NOMO-1 (cell line): ENCODE measurements around the gene GFPT2.

Experiments
- DNase-seq, 2 experiments: peaks; one replicate each; lab custom pipeline; 2025; ENCODE audit not compliant: unreplicated experiment in 2 of 2; lab: John Stamatoyannopoulos, UW

The GFPT2 gene

DNA sequence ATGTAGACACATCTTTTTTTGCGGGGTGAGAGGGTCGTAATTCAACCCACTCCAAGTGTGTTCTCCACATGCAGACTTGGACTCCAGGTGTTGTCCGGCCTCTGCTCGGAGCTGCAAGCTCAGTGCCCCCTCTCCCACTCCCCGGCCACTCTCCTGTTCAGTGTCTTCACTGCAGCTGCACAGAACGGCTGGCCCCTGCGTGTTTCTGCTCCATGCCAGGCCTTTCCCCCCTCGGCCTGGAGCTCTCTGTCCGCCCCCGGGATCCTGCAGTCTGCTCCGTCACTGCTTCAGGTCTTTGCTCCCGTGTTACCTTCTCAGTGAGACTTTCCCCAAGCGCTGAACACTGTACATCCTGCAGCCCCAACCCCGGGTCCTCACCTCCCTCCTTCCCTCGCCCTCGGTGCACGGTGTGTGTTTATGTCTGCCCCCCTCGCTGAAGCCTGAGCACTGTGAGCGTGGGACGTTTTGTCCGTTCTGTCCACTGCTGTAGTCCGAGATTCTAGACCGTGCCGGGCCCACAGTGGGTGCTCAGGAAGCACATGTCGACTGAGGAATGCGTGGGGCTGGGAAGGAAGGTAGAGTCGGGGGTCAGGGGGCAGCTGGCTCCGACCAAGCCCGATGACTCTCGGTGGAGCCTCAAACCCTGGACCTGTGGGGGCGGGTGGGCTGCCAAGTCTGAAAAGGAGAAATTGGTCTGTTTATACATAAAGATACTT is 26.4 kb upstream of the GFPT2 start:
- DNase-seq, result no peak

DNA sequence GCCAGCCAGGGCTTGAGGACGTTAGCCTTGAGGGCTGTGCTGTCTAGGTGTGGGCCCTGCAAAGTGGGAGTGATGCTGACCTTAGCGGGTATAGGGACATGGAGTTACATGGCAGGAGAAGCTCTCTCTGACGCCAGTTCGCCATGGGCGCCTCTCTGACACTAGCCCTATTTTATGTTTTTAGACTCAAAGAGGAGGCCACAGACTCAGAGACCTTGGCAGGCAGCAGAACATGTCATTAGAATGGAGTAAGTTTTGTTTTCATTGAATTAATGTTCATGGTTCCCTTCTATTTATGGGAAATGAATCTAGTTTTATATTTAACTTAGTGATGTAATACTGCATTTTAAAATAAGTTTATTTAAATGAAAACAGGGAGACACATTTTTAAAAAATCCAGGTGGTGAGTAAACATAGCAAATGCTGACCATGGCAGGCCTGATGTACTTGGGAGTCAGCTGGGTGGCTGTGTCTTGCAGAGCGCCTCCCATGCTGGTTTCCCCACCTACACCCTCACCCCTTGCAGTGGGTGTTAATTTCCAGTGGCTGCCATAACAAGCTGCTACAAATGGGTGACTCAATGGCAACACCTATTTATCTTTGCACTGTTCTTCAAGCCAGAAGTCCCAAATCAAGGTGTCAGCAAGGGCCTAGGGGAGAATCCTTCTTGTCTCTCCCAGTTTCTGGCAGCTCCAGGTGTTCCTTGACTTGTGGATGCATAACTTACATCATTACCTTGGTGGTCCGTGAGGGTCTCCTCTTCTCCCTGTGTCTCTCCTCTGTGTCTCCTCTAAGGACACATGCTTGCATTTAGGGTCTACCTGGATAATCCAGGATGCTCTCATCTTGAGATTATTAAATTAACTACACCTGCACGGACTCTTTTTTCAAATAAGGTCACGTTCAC is 25.6 kb upstream of the GFPT2 start:
- no peak for DNase-seq

- no peak for DNase-seq
These were observed 24.5 kb upstream of the GFPT2 start for GRCh38 chr5:180377556-180378197.

DNA sequence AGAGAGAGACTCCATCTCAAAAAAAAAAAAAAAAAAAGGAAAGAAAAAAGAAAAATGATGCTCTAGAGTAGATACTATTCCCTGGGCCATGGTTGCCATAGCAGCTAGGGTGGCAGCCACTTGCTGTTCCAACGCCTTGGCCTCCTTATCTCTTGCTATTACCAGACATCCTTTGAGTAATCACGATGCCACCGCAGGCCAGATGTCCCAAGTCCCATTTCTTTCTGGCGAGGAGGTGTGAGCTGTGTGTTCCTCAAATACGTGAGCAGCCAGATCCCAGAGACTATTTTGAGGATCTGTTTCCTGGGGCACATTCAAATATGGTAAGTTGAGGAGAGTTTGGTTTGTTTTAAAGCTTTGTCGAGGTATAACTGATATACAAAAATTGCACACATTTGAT is 23.4 kb upstream of the GFPT2 start:
- DNase-seq, result no peak

GRCh38 chr5:180375955-180376354 is 22.8 kb upstream of the GFPT2 start:
- no peak for DNase-seq

DNA sequence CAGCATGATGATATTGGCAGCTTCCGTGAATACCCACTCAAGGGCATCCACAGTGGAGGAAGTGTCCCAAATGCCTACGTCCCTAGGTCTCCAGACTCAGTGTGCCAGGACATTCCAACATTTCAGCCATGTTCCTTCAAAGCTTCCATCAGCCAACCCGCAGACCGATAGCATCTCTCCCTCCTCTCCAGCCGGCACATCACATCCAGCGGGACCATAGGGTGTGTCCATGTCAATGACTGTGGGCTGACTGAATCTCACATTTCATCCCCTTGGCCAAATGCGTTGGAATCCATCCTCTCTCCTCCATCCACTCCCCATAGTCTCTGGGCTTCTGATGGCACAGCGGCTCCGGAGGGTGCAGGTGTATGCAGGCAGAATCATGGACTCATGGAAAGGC is 22.2 kb upstream of the GFPT2 start:
- DNase-seq, result no peak

GRCh38 chr5:180373870-180374269 is 20.7 kb upstream of the GFPT2 start:
- DNase-seq, result no peak

- DNase-seq, result no peak
These were observed 20.3 kb upstream of the GFPT2 start for GRCh38 chr5:180373454-180373853.

- DNase-seq, result no peak
These were observed 18.8 kb upstream of the GFPT2 start for GRCh38 chr5:180371949-180372348.

DNA sequence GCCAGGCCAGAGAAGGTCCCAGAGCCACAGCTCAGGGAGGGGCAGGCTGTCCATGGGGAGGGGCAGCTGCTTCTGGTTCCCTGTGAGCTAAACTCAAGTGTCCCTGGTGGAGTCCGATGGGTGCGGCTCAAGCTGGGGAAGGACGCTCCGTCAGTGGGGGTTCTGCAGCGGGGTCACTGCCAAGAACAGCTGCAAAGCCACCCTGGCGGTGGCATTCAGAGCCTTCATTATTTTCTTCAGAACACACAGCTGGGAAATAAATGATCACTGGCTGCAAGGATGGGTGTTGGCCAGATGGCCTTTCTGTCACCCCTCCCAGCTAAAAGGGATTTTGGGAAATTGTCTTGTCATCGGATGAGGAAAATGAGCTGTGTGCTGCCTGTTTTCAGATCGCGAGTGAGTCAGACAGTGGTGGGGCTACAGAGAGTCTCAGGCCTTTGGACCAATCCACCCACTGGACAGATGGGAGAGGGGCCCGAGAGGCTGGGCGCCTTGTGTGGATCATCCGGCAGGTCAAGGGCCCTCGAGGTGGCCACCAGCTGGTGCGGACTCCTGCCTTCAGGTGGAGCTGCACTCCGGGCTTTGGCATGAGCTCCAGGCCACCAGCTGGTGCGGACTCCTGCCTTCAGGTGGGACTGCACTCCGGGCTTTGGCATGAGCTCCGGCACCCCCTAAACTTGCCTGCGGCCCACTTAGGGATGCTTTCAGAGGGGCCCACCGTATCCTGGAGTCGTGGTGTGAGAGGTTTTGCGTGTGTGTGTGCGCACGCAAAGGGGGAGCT is 17.9 kb upstream of the GFPT2 start:
- DNase-seq, result no peak

- DNase-seq, result no peak
These were observed 14.9 kb upstream of the GFPT2 start for GRCh38 chr5:180367991-180368390.

GRCh38 chr5:180367300-180367699 is 14.2 kb upstream of the GFPT2 start:
- DNase-seq, result no peak

DNA sequence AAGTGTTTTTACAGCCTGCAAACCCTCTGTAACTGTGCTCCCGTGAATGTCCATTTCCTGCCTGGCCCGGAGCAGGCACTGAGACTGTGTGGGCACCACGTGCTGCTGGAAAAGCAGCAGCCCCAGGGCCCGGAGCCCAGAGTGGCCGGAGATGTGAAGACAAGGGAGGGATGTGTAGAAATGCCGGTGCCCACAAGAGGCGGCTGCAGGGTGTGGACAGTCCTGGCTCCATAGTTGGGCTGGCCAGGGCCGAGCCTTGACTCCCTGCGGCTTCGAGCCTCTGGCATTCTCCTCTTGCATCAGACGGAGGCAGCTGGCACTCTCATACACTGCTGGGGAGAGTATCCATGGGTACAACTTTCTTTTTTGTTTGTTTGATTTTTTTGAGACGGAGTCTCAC is 13.2 kb upstream of the GFPT2 start:
- DNase-seq, result no peak

DNA sequence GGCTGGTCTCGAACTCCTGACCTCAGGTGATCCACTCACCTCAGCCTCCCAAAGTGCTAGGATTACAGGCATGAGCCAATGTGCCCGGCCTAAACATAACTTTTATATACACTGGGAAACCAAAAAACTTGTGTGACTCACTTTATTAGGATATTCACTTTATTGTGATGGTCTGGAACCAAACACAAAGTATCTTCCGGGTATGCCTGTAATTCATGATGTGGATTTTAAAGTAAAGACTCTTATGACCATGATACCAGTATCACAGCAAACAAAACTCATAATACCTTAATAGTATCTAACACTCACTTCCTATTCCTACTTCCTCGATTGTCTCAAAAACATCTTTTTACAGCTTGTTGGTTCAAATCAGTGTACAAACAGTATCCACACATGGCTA is 12.7 kb upstream of the GFPT2 start:
- no peak for DNase-seq

DNA sequence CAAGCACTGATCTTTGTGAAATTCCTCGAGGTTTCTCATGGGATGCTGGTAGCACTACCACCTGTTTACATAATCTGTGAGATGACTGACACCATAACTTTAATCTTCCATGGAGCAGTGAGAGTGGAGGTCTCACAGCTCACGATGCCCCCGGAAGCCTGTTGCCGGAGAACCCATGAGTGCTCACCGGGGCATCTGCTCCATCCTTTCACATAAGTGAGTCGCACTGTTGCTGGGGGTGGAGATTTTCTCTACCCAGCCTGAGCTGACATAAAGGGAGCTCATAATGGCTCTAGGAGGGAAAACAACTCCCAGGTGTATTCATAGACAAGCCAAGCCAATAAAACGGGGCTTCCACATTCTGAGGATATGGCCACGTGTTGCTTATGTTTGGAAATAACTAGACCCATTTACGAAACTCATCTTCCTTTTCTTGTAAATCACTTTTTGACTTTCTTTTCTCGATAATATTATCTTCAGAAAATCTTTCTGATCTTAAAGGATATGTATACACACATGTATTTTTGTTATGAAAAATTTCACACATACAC is 11.2 kb upstream of the GFPT2 start:
- no peak for DNase-seq

GRCh38 chr5:180360078-180360957 is 7.2 kb upstream of the GFPT2 start:
- no peak for DNase-seq

- no peak for DNase-seq
These were observed 5.6 kb upstream of the GFPT2 start for GRCh38 chr5:180358694-180359093.

DNA sequence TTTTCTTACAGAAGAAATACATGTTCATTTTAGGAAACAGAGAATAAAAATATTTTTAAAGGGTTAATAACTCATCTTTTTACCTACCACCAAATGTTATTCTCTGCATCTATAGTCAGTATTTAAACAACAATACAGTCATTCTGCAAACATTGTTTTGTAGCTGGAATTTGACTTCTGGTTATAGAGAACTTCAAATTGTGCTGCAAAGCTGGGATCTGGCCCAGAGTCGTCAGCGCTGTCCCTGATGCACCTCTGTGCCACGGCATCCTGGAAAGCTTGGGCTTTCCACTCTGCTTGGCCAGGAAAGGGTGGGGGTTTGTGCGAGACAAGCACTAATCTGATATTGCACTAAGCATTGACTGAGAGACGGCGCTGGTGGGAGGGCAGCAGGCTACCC is 5.0 kb upstream of the GFPT2 start:
- no peak for DNase-seq

DNA sequence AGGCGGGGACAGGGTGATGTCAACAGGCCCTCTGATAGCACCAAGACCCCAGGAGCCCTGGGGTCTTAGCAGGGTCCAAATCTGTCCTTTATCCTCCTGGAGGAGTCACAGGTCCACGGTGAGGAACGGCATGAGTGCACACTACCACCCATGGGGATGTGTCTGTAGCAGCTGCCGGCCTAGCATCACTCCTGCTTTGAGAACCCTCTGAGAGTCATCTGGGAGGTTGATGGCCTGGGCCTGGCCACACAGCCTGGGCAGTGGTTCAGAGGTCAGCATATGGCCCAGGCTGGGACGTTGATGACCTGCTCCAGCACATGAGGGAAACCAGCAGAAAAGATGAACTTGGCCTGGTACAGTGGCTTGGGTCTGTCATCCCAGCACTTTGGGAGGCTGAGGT is 1.8 kb upstream of the GFPT2 start:
- no peak for DNase-seq

- no peak for DNase-seq
These were observed 880 bp upstream of the GFPT2 start for GRCh38 chr5:180353980-180354452.
